Measurements from ENCODE around the gene CLCNKB.

CLCNKB gene

GRCh38 chr1:16090076-16090826 is 46.7 kb downstream of the CLCNKB start:
- in situ Hi-C loops (cut with MboI; ENCODE audit: low sequenced_read_pairs): loop anchor here (25.0 kb wide), 1 partner anchor 272 kb away; the partner anchor contains the start of genes FBXO42 and SZRD1

- in situ Hi-C loops (cut with MboI; ENCODE audit: low sequenced_read_pairs): loop anchor here (25.0 kb wide), 1 partner anchor 271 kb away; the partner anchor contains the start of genes FBXO42 and SZRD1
Measured at GRCh38 chr1:16091296-16091695, 47.7 kb downstream of the CLCNKB start.

- in situ Hi-C loops (cut with MboI; ENCODE audit: low sequenced_read_pairs): loop anchor here (25.0 kb wide), 1 partner anchor 270 kb away; the partner anchor contains the start of genes FBXO42 and SZRD1
Measured at GRCh38 chr1:16092097-16092922, 48.7 kb downstream of the CLCNKB start.

GRCh38 chr1:16092923-16093511 is 49.4 kb downstream of the CLCNKB start:
- in situ Hi-C loops (cut with MboI; ENCODE audit: low sequenced_read_pairs): loop anchor here (25.0 kb wide), 1 partner anchor 269 kb away; the partner anchor contains the start of genes FBXO42 and SZRD1

- in situ Hi-C loops (cut with MboI; ENCODE audit: low sequenced_read_pairs): loop anchor here (25.0 kb wide), 1 partner anchor 269 kb away; the partner anchor contains the start of genes FBXO42 and SZRD1
Measured at GRCh38 chr1:16093611-16094010, 50.0 kb downstream of the CLCNKB start.

GRCh38 chr1:16094453-16095158 is 51.0 kb downstream of the CLCNKB start:
- in situ Hi-C loops (cut with MboI; ENCODE audit: low sequenced_read_pairs): loop anchor here (25.0 kb wide), 1 partner anchor 268 kb away; the partner anchor contains the start of genes FBXO42 and SZRD1

GRCh38 chr1:16095447-16095846 is 51.9 kb downstream of the CLCNKB start:
- in situ Hi-C loops (cut with MboI; ENCODE audit: low sequenced_read_pairs): loop anchor here (25.0 kb wide), 1 partner anchor 267 kb away; the partner anchor contains the start of genes FBXO42 and SZRD1

- in situ Hi-C loops (cut with MboI; ENCODE audit: low sequenced_read_pairs): loop anchor here (25.0 kb wide), 1 partner anchor 263 kb away; the partner anchor contains the start of genes FBXO42 and SZRD1
Measured at GRCh38 chr1:16099412-16099811, 55.8 kb downstream of the CLCNKB start.

- in situ Hi-C loops (cut with MboI; ENCODE audit: low sequenced_read_pairs): no loop called here
Measured at GRCh38 chr1:16101623-16102022, 58.0 kb downstream of the CLCNKB start.

All from HL-60/S4 (cell line).